C4-2B (cell line): Measurements from ENCODE around the gene SF3B3.

ENCODE experiments used
- CTCF ChIP-seq: fragments of 450-650 bp; conservative IDR thresholded peaks from 2 replicates; pipeline ENCODE4 v1.5.1; 2017; ENCODE audit warnings: mild to moderate bottlenecking
- ZFX ChIP-seq: fragments of 450-650 bp; IDR thresholded peaks from 2 replicates; pipeline ENCODE4 v1.6.1; 2017

GRCh38 chr16:70510216-70510615, 13.4 kb upstream of the SF3B3 start:
- no peak for TF ChIP-seq CTCF
- TF ChIP-seq ZFX = no peak
